ENCODE data around the gene MARCHF2. TPM values are rescaled to one million over a fixed set of nuclear protein-coding genes. Genes with fewer than 3 reads are reported as not detected.
"Not testable (repeated sequence)": the region's sequence is repeated elsewhere in the genome, so short reads cannot be mapped to it uniquely, and the experiment has no call there.

Gene MARCHF2
- total RNA-seq, 1 donor from 2014 or later: 45.0 TPM

DNA sequence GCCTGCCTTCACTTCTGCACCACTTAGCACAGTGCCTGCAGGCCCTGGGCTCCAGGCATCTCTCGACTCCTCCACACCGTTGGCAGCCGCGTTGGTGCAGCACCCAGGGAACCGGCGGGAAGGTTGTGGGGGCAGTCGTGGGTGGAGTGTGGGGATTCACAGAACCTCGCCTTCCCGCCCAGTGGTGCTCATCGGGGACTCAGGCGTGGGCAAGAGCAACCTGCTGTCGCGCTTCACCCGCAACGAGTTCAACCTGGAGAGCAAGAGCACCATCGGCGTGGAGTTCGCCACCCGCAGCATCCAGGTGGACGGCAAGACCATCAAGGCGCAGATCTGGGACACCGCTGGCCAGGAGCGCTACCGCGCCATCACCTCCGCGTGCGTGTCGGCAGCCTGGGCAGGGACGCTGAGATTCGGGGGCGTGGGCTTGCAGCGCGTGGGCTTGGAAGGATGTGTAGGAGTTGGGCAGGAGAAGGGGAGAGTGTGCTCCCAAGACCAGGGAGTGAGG, 13.4 kb upstream of the MARCHF2 start:
- Mint-ChIP-seq H3K27ac (ENCODE audit: unreplicated experiment) (no peak overlapping the region), H3K27me3 (ENCODE audit: unreplicated experiment) (no peaks in the 10 kb centered on the region), H3K4me1 (ENCODE audit: unreplicated experiment) (peaks cover 30% of the 10 kb centered on the region), H3K36me3 (ENCODE audit: unreplicated experiment) (peaks cover 16% of the 10 kb centered on the region), H3K4me3 (ENCODE audit: unreplicated experiment) (no peak overlapping the region), H3K9me3 (ENCODE audit: unreplicated experiment) (no peaks in the 10 kb centered on the region)
- DNase-seq (ENCODE audit: extremely low spot score, unreplicated experiment): no peak
- TF ChIP-seq, protein P1, sequence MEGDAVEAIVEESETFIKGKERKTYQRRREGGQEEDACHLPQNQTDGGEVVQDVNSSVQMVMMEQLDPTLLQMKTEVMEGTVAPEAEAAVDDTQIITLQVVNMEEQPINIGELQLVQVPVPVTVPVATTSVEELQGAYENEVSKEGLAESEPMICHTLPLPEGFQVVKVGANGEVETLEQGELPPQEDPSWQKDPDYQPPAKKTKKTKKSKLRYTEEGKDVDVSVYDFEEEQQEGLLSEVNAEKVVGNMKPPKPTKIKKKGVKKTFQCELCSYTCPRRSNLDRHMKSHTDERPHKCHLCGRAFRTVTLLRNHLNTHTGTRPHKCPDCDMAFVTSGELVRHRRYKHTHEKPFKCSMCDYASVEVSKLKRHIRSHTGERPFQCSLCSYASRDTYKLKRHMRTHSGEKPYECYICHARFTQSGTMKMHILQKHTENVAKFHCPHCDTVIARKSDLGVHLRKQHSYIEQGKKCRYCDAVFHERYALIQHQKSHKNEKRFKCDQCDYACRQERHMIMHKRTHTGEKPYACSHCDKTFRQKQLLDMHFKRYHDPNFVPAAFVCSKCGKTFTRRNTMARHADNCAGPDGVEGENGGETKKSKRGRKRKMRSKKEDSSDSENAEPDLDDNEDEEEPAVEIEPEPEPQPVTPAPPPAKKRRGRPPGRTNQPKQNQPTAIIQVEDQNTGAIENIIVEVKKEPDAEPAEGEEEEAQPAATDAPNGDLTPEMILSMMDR (IDR thresholded peaks at IDR 0.05): no peak

DNA sequence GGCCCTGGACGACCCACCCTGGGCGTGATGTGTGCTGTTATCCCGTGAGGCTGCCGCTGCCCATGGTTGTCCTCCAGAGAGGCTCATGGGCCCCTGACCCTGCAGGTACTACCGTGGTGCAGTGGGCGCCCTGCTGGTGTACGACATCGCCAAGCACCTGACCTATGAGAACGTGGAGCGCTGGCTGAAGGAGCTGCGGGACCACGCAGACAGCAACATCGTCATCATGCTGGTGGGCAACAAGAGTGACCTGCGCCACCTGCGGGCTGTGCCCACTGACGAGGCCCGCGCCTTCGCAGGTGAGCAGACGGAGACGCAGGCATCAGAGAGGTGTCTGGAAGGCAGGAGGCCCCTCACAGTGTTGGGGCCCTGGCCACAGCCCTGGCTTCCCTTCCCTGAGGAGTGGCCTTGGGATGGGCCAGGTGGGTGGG, 11.1 kb upstream of the MARCHF2 start:
- Mint-ChIP-seq H3K27ac (ENCODE audit: unreplicated experiment) (no peak overlapping the region), H3K27me3 (ENCODE audit: unreplicated experiment) (no peaks in the 10 kb centered on the region), H3K36me3 (ENCODE audit: unreplicated experiment) (peaks cover 20% of the 10 kb centered on the region), H3K9me3 (ENCODE audit: unreplicated experiment) (no peaks in the 10 kb centered on the region), H3K4me3 (ENCODE audit: unreplicated experiment) (no peak overlapping the region), H3K4me1 (ENCODE audit: unreplicated experiment) (peaks cover 14% of the 10 kb centered on the region)
- TF ChIP-seq, protein P1 (IDR thresholded peaks at IDR 0.05): no peak
- DNase-seq (ENCODE audit: extremely low spot score, unreplicated experiment): no peak

DNA sequence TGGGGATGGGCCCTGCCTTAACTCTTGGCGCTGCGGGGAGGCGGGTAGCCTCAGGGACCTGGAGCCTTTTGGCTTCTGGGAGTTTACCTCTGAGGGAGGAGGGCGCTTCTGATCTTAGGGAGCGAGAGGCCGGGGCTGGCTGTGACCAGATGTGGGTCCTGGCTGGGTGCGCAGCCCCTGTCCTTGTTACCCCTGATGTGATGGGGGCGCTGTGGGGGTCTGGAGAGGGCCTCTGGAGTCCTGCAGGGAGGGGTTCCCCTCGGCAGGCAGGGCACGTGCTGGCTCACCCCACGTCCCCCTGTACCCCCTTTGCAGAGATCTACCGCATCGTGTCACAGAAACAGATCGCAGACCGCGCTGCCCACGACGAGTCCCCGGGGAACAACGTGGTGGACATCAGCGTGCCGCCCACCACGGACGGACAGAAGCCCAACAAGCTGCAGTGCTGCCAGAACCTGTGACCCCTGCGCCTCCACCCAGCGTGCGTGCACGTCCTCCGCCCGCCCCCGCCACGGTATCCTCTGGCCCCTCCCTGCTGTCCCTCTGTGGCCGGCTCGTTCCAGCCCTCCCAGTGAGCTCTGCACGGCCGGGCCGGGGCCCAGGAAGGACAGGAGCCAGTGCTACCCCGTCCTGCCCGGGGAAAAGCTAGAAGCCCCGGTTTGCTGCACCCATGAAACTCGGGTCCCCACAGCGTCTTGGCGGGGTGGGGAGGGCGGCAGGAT, 9.8 kb upstream of the MARCHF2 start:
- no peak overlapping the region for H3K4me3 Mint-ChIP-seq (ENCODE audit: unreplicated experiment)
- DNase-seq (ENCODE audit: extremely low spot score, unreplicated experiment): no peak
- no peak overlapping the region for H3K27ac Mint-ChIP-seq (ENCODE audit: unreplicated experiment)
- H3K9me3 Mint-ChIP-seq (ENCODE audit: unreplicated experiment): no peaks in the 10 kb centered on the region
- no peaks in the 10 kb centered on the region for H3K27me3 Mint-ChIP-seq (ENCODE audit: unreplicated experiment)
- H3K4me1 Mint-ChIP-seq (ENCODE audit: unreplicated experiment): peaks cover 4% of the 10 kb centered on the region
- TF ChIP-seq, protein P1 (IDR thresholded peaks at IDR 0.05): no peak
- H3K36me3 Mint-ChIP-seq (ENCODE audit: unreplicated experiment): peaks cover 20% of the 10 kb centered on the region

DNA sequence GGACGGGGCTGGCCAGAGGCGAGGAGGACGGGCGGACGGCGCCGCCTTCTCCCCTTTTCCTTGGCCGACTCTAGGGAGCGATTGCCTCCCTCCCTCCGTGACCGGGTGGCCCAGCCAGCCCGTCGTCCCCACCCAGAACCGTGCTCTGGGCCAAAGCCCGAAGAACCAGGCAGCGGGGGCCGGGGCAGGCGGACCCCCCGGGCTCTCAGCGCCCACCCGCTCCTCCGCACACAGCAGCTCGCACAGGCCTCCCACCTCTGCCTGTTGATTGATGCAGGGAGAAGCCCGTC, 9.3 kb upstream of the MARCHF2 start:
- no peaks in the 10 kb centered on the region for H3K27me3 Mint-ChIP-seq (ENCODE audit: unreplicated experiment)
- peaks cover 20% of the 10 kb centered on the region for H3K36me3 Mint-ChIP-seq (ENCODE audit: unreplicated experiment)
- no peak for DNase-seq (ENCODE audit: extremely low spot score, unreplicated experiment)
- H3K4me3 Mint-ChIP-seq (ENCODE audit: unreplicated experiment): no peak overlapping the region
- H3K4me1 Mint-ChIP-seq (ENCODE audit: unreplicated experiment): no peaks in the 10 kb centered on the region
- no peak overlapping the region for H3K27ac Mint-ChIP-seq (ENCODE audit: unreplicated experiment)
- no peaks in the 10 kb centered on the region for H3K9me3 Mint-ChIP-seq (ENCODE audit: unreplicated experiment)
- TF ChIP-seq, protein P1 (IDR thresholded peaks at IDR 0.05): no peak

DNA sequence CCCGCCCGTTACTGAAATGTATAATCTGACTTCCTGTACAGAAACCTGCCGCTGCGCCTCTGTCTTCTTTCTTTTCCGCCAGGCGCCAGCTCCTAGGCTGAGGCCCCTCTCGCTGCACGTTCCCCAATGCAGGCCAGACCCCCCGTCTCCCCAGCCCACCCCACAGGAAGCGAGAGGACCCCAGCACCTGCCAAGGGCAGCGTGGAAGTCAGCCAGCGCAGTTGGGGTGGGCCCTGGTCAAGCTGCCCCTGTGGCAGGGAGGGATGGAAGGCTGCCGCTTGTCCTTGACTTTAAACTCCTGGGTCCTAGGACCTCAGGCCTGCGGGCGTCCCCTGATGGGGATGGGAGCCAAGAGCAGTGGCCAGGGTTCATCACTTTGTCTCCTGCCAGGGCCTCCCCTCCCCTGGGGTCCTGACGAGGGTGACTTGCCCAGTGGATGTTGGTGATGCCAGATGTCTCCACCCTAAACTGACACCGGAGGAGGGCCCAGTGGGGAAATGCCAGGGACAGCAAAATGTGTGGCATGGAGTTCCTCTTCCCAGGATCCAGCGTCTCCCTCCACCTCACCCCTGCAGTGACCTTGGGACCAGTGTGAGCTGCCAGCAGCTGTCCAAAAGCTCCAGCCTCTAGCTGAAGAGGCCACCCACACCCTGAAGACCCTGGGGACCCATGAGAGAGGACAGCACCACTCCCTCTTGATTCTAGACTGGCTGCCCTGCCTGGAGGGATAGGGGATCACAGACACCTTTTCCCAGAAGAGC, 8.5 kb upstream of the MARCHF2 start:
- H3K27me3 Mint-ChIP-seq (ENCODE audit: unreplicated experiment): no peaks in the 10 kb centered on the region

DNA sequence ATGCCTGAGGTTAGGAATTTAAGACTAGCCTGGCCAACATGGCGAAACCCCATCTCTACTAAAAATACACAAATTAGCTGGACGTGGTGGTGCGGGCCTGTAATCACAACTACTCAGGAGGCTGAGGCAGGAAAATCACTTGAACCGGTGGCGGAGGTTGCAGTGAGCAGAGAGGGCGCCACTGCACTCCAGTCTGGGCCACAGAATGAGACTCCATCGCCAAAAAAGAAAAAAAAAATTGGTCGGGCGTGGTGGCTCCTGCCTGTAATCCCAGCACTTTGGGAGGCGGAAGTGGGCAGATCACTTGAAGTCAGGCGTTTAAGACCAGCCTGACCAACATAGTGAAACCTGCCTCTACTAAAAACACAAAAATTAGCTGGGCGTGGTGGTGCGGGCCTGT, 2.4 kb upstream of the MARCHF2 start:
- H3K27ac Mint-ChIP-seq (ENCODE audit: unreplicated experiment); H3K4me3 Mint-ChIP-seq (ENCODE audit: unreplicated experiment); H3K9me3 Mint-ChIP-seq (ENCODE audit: unreplicated experiment); H3K36me3 Mint-ChIP-seq (ENCODE audit: unreplicated experiment); DNase-seq (ENCODE audit: extremely low spot score, unreplicated experiment); H3K27me3 Mint-ChIP-seq (ENCODE audit: unreplicated experiment): not testable (repeated sequence)
- peaks cover 14% of the 10 kb centered on the region for H3K4me1 Mint-ChIP-seq (ENCODE audit: unreplicated experiment)

More for the DNA sequence above, 8.5 kb upstream of the MARCHF2 start:
- no peak for DNase-seq (ENCODE audit: extremely low spot score, unreplicated experiment)
- Mint-ChIP-seq H3K4me3 (ENCODE audit: unreplicated experiment) (no peak overlapping the region), H3K9me3 (ENCODE audit: unreplicated experiment) (no peaks in the 10 kb centered on the region), H3K36me3 (ENCODE audit: unreplicated experiment) (peaks cover 16% of the 10 kb centered on the region), H3K4me1 (ENCODE audit: unreplicated experiment) (no peaks in the 10 kb centered on the region), H3K27ac (ENCODE audit: unreplicated experiment) (no peak overlapping the region)
- TF ChIP-seq, protein P1 (IDR thresholded peaks at IDR 0.05): no peak

All from osteocyte (in vitro differentiated cells).